NCI-H1092 (cell line): ENCODE data around the gene TES.
A peak's percentile ranks its signal among the peaks of the same experiment; 100 is the strongest.

ENCODE experiments used
- DNase-seq: peaks from one replicate; lab custom pipeline; 2025; lab: John Stamatoyannopoulos, UW

Gene TES

GRCh38 chr7:116246357-116246756, 36.0 kb downstream of the TES start:
- no peak for DNase-seq

- DNase-seq, result no peak
Measured at GRCh38 chr7:116249969-116250553, 39.7 kb downstream of the TES start.

GRCh38 chr7:116251675-116252074, 41.3 kb downstream of the TES start:
- no peak for DNase-seq

- DNase-seq, result no peak
Measured at GRCh38 chr7:116252249-116252648, 41.9 kb downstream of the TES start.

- no peak for DNase-seq
Measured at GRCh38 chr7:116257156-116257555, 46.8 kb downstream of the TES start.

GRCh38 chr7:116258734-116259133, 48.4 kb downstream of the TES start:
- DNase-seq, result peak; percentile 28

- no peak for DNase-seq
Measured at GRCh38 chr7:116259156-116259870, 49.0 kb downstream of the TES start.

GRCh38 chr7:116259871-116260440, 49.6 kb downstream of the TES start:
- no peak for DNase-seq

- no peak for DNase-seq
Measured at GRCh38 chr7:116261904-116262303, 51.6 kb downstream of the TES start.

GRCh38 chr7:116265881-116266280, 55.5 kb downstream of the TES start:
- no peak for DNase-seq

- DNase-seq, result no peak
Measured at GRCh38 chr7:116269466-116269865, 59.1 kb downstream of the TES start.

- no peak for DNase-seq
Measured at GRCh38 chr7:116271161-116271913, 61.0 kb downstream of the TES start.

- DNase-seq, result no peak
Measured at GRCh38 chr7:116271963-116272886, 61.9 kb downstream of the TES start.

- no peak for DNase-seq
Measured at GRCh38 chr7:116273283-116273917, 63.1 kb downstream of the TES start.

- DNase-seq, result no peak
Measured at GRCh38 chr7:116273918-116274301, 63.6 kb downstream of the TES start.

- DNase-seq, result no peak
Measured at GRCh38 chr7:116277070-116277469, 66.7 kb downstream of the TES start.

GRCh38 chr7:116279217-116279616, 68.9 kb downstream of the TES start:
- DNase-seq, result no peak

GRCh38 chr7:116280803-116281202, 70.5 kb downstream of the TES start:
- no peak for DNase-seq

- no peak for DNase-seq
Measured at GRCh38 chr7:116283595-116284204, 73.4 kb downstream of the TES start.

- DNase-seq, result no peak
Measured at GRCh38 chr7:116284390-116284789, 74.1 kb downstream of the TES start.

- no peak for DNase-seq
Measured at GRCh38 chr7:116285252-116285651, 74.9 kb downstream of the TES start.
